Hepatocyte (in vitro differentiated cells): Measurements from ENCODE around the gene CREB5.

Source experiments
- CTCF ChIP-seq: fragments of 200-600 bp; sonication (generic); IDR thresholded peaks from 2 replicates; pipeline ENCODE4 v1.5.1; 2016; ENCODE audit warnings: antibody characterized with exemption, mild to moderate bottlenecking; ENCODE audit not compliant: poor library complexity
- EZH2 ChIP-seq: fragments of 200-600 bp; sonication (generic); IDR thresholded peaks from 2 replicates; pipeline ENCODE4 v1.6.1; 2016; ENCODE audit warnings: antibody characterized with exemption, mild to moderate bottlenecking, borderline replicate concordance

GRCh38 chr7:28847176-28847575 lies 434.9 kb downstream of the CREB5 start:
- no peak for TF ChIP-seq CTCF
- no peak for TF ChIP-seq EZH2
